KOPT-K1 (cell line): ENCODE measurements around the gene SLC24A4.
A peak's percentile ranks its signal among the peaks of the same experiment; 100 is the strongest.

Experiments used
- H3K27ac ChIP-seq: fragments of 200-600 bp; sonication (generic); 2 replicates; pipeline ENCODE4 v1.5.1; 2016; ENCODE audit warnings: antibody characterized with exemption, mild to moderate bottlenecking, low read depth, low read length; ENCODE audit not compliant: poor library complexity, severe bottlenecking
- H3K36me3 ChIP-seq: fragments of 200-600 bp; sonication (generic); 2 replicates; pipeline ENCODE4 v1.5.1; 2017; ENCODE audit warnings: antibody characterized with exemption, mild to moderate bottlenecking, low read length, moderate library complexity; ENCODE audit not compliant: insufficient read depth
- H3K9me3 ChIP-seq: fragments of 200-600 bp; sonication (generic); 2 replicates; pipeline ENCODE4 v1.5.1; 2017; ENCODE audit warnings: antibody characterized with exemption, low read length, mild to moderate bottlenecking; ENCODE audit not compliant: insufficient read depth, poor library complexity, severe bottlenecking

Gene SLC24A4

GRCh38 chr14:92503756-92504491 is 181.0 kb downstream of the SLC24A4 start:
- no peaks in the 10 kb centered on the region for H3K9me3 ChIP-seq
- H3K27ac ChIP-seq: no peak overlapping the region
- no peaks in the 10 kb centered on the region for H3K36me3 ChIP-seq

- no peaks in the 10 kb centered on the region for H3K9me3 ChIP-seq
Measured at GRCh38 chr14:92505826-92506225, 182.9 kb downstream of the SLC24A4 start.

GRCh38 chr14:92506231-92506630 is 183.3 kb downstream of the SLC24A4 start:
- H3K27ac ChIP-seq: no peak overlapping the region
- H3K9me3 ChIP-seq: no peaks in the 10 kb centered on the region

More at GRCh38 chr14:92505826-92506225, 182.9 kb downstream of the SLC24A4 start:
- H3K27ac ChIP-seq: no peak overlapping the region
- H3K36me3 ChIP-seq: no peaks in the 10 kb centered on the region

GRCh38 chr14:92507174-92507768 is 184.3 kb downstream of the SLC24A4 start:
- Histone ChIP-seq H3K9me3 (no peaks in the 10 kb centered on the region), H3K36me3 (no peaks in the 10 kb centered on the region), H3K27ac (no peak overlapping the region)

More at GRCh38 chr14:92506231-92506630, 183.3 kb downstream of the SLC24A4 start:
- H3K36me3 ChIP-seq: no peaks in the 10 kb centered on the region

- H3K36me3 ChIP-seq: no peaks in the 10 kb centered on the region
- H3K9me3 ChIP-seq: no peaks in the 10 kb centered on the region
- no peak overlapping the region for H3K27ac ChIP-seq
Measured at GRCh38 chr14:92510972-92511371, 188.0 kb downstream of the SLC24A4 start.

GRCh38 chr14:92511453-92512238 is 188.7 kb downstream of the SLC24A4 start:
- H3K9me3 ChIP-seq: no peaks in the 10 kb centered on the region
- H3K36me3 ChIP-seq: no peaks in the 10 kb centered on the region
- H3K27ac ChIP-seq: no peak overlapping the region

GRCh38 chr14:92512807-92513203 is 189.8 kb downstream of the SLC24A4 start:
- peak overlapping the region; percentile 94 for H3K27ac ChIP-seq
- H3K9me3 ChIP-seq: no peaks in the 10 kb centered on the region
- H3K36me3 ChIP-seq: no peaks in the 10 kb centered on the region

GRCh38 chr14:92513204-92513965 is 190.4 kb downstream of the SLC24A4 start, which contains the start of gene RIN3:
RIN3 (plus strand) TSS chr14:92513781; CDS start chr14:92513933, 152 bp downstream.
- H3K27ac ChIP-seq: peak within 1 kb of the TSS; percentile 94

GRCh38 chr14:92513966-92514843 is 191.2 kb downstream of the SLC24A4 start:
- no peaks in the 10 kb centered on the region for H3K36me3 ChIP-seq
- H3K9me3 ChIP-seq: no peaks in the 10 kb centered on the region
- H3K27ac ChIP-seq: peak overlapping the region; percentile 94

More at GRCh38 chr14:92513204-92513965, 190.4 kb downstream of the SLC24A4 start, which contains the start of gene RIN3:
- Histone ChIP-seq H3K36me3 (no peaks in the 10 kb centered on the region), H3K9me3 (no peaks in the 10 kb centered on the region)

GRCh38 chr14:92514844-92515514 is 192.0 kb downstream of the SLC24A4 start:
- no peaks in the 10 kb centered on the region for H3K36me3 ChIP-seq
- peak overlapping the region; percentile 94 for H3K27ac ChIP-seq
- H3K9me3 ChIP-seq: no peaks in the 10 kb centered on the region

- H3K36me3 ChIP-seq: peaks cover 1% of the 10 kb centered on the region; the same call in 1 of the 2 replicates
- no peaks in the 10 kb centered on the region for H3K9me3 ChIP-seq
- H3K27ac ChIP-seq: peak overlapping the region; percentile 94
Measured at GRCh38 chr14:92515546-92516343, 192.8 kb downstream of the SLC24A4 start.

GRCh38 chr14:92516344-92516965 is 193.5 kb downstream of the SLC24A4 start:
- peak overlapping the region; percentile 94 for H3K27ac ChIP-seq
- H3K9me3 ChIP-seq: no peaks in the 10 kb centered on the region
- H3K36me3 ChIP-seq: peaks cover 7% of the 10 kb centered on the region; the same call in 1 of the 2 replicates
